Measurements from ENCODE around the gene ITFG1.
"Not testable (repeated sequence)": the region's sequence is repeated elsewhere in the genome, so short reads cannot be mapped to it uniquely, and the experiment has no call there.

The ITFG1 gene

DNA sequence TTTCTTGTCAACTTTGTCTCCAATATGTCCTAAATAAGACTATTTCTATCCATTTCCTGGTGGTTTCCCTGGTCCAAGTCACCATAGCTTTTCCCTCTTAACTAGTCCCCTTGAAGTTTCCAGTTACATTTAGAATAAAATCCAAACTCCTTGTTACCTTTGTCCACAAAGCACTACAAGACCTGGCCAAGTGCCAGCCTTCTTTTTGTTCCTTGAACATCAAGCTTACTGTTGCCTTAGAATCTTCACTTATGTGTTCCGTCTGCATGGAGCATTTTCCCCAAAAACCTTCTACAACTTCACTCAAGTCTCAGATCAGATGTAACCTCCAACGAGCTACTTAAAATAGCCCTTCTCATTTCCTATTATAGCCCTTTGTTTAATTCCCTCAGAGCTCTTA is 101.4 kb downstream of the ITFG1 start:
- peaks cover 0 to under 1% of the 10 kb centered on the region in 2 donors for H3K9me3 ChIP-seq (ENCODE audit: control insufficient read depth in 1 of 2, low read length in 2 of 2)
- H3K9ac ChIP-seq (ENCODE audit: low read depth in 1 of 2, low read length in 2 of 2), result no peak overlapping the region
- no peak overlapping the region for H3K4me3 ChIP-seq (ENCODE audit: low read depth in 1 of 2, low read length in 2 of 2)
- no peak overlapping the region for H3K27ac ChIP-seq (ENCODE audit: low read depth, low read length)
- H3K4me1 ChIP-seq (ENCODE audit: control insufficient read depth in 1 of 2, insufficient read depth in 2 of 2, low read length in 2 of 2), result no peaks in the 10 kb centered on the region
- peaks cover 3% of the 10 kb centered on the region in 2 donors for H3K36me3 ChIP-seq (ENCODE audit: control insufficient read depth in 1 of 2, insufficient read depth in 2 of 2, low read length in 2 of 2)
- no peaks in the 10 kb centered on the region for H3K27me3 ChIP-seq (ENCODE audit: control insufficient read depth in 1 of 2, insufficient read depth in 2 of 2, low read length in 2 of 2)

DNA sequence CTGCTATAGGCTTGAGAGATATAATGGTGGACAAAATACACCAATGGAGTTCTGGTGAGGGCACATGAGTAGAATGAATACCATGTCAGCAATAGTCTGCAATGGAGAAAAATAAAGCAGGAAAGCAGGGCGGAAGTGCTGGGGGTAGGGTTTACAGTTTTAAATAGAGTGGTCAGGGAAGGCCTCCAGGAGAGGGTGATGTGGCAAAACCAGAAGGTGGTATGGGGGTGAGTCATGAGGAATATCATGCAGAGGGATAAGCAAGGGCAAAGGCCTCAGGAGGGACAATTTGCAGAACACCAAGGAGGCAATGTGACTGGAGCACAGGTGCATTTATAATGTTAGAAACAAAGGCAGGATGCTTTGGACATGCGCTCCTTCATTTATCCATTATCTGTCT is 102.0 kb downstream of the ITFG1 start:
- Histone ChIP-seq H3K36me3 (ENCODE audit: control insufficient read depth in 1 of 2, insufficient read depth in 2 of 2, low read length in 2 of 2) (peaks cover 2% of the 10 kb centered on the region in 2 donors), H3K27me3 (ENCODE audit: control insufficient read depth in 1 of 2, insufficient read depth in 2 of 2, low read length in 2 of 2) (no peaks in the 10 kb centered on the region), H3K27ac (ENCODE audit: low read depth, low read length) (no peak overlapping the region), H3K9me3 (ENCODE audit: control insufficient read depth in 1 of 2, low read length in 2 of 2) (peaks cover 0 to 7% of the 10 kb centered on the region in 2 donors), H3K4me1 (ENCODE audit: control insufficient read depth in 1 of 2, insufficient read depth in 2 of 2, low read length in 2 of 2) (no peaks in the 10 kb centered on the region), H3K9ac (ENCODE audit: low read depth in 1 of 2, low read length in 2 of 2) (no peak overlapping the region), H3K4me3 (ENCODE audit: low read depth in 1 of 2, low read length in 2 of 2) (no peak overlapping the region)

DNA sequence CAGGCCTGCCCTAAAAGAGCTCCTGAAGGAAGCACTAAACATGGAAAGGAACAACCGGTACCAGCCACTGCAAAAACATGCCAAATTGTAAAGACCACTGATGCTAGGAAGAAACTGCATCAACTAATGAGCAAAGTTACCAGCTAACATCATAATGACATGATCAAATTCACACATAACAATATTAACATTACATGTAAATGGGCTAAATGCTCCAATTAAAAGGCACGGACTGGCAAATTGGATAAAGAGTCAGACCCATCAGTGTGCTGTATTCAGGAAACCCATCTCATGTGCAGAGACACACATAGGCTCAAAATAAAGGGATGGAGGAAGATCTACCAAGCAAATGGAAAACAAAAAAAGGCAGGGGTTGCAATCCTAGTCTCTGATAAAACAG is 111.8 kb downstream of the ITFG1 start:
- not testable (repeated sequence) for H3K4me1 ChIP-seq (ENCODE audit: control insufficient read depth in 1 of 2, insufficient read depth in 2 of 2, low read length in 2 of 2); H3K9ac ChIP-seq (ENCODE audit: low read depth in 1 of 2, low read length in 2 of 2)

DNA sequence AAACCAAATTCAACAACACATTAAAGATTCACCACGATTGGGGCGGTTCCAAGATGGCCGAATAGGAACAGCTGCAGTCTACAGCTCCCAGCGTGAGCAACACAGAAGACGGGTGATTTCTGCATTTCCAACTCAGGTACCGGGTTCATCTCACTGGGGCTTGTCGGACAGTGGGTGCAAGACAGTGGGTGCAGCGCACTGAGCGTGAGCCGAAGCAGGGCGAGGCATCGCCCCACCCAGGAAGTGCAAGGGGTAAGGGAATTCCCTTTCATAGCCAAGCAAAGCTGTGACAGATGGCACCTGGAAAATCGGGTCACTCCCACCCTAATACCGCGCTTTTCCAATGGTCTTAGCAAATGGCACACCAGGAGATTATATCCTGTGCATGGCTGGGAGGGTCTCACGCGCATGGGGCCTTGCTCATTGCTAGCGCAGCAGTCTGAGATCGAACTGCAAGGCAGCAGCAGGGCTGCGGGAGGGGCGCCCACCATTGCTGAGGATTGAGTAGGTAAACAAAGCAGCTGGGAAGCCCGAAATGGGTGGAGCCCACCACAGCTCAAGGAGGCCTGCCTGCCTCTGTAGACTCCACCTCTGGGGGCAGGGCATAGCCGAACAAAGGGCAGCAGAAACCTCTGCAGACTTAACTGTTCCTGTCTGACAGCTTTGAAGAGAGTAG is 113.7 kb downstream of the ITFG1 start:
- not testable (repeated sequence) for H3K27ac ChIP-seq (ENCODE audit: low read depth, low read length); H3K27me3 ChIP-seq (ENCODE audit: control insufficient read depth in 1 of 2, insufficient read depth in 2 of 2, low read length in 2 of 2)

More for the DNA sequence above, 111.8 kb downstream of the ITFG1 start:
- H3K9me3 ChIP-seq (ENCODE audit: control insufficient read depth in 1 of 2, low read length in 2 of 2); H3K36me3 ChIP-seq (ENCODE audit: control insufficient read depth in 1 of 2, insufficient read depth in 2 of 2, low read length in 2 of 2); H3K27ac ChIP-seq (ENCODE audit: low read depth, low read length); H3K27me3 ChIP-seq (ENCODE audit: control insufficient read depth in 1 of 2, insufficient read depth in 2 of 2, low read length in 2 of 2); H3K4me3 ChIP-seq (ENCODE audit: low read depth in 1 of 2, low read length in 2 of 2): not testable (repeated sequence)

DNA sequence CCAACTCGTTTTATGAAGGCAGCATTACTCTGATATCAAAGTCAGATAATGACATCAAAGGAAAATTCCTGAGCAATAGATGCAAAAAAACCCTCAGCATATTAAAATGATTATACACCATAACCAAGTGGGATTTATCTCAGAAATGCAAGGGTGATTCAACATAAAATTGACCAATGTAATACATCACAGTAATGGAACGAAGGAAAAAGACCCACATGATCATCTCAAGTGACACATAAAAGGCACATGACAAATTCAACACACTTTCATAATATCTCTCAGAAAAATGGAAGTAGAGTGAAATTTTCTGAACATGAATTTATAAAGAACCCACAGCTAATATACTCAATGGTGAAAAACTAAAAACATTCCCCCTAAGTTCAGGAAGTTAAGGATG is 118.8 kb downstream of the ITFG1 start:
- peaks cover 8 to 13% of the 10 kb centered on the region in 2 donors for H3K9me3 ChIP-seq (ENCODE audit: control insufficient read depth in 1 of 2, low read length in 2 of 2)
- H3K9ac ChIP-seq (ENCODE audit: low read depth in 1 of 2, low read length in 2 of 2), result no peak overlapping the region
- H3K27ac ChIP-seq (ENCODE audit: low read depth, low read length), result no peak overlapping the region
- no peaks in the 10 kb centered on the region for H3K27me3 ChIP-seq (ENCODE audit: control insufficient read depth in 1 of 2, insufficient read depth in 2 of 2, low read length in 2 of 2)
- no peaks in the 10 kb centered on the region for H3K36me3 ChIP-seq (ENCODE audit: control insufficient read depth in 1 of 2, insufficient read depth in 2 of 2, low read length in 2 of 2)
- no peaks in the 10 kb centered on the region for H3K4me1 ChIP-seq (ENCODE audit: control insufficient read depth in 1 of 2, insufficient read depth in 2 of 2, low read length in 2 of 2)
- H3K4me3 ChIP-seq (ENCODE audit: low read depth in 1 of 2, low read length in 2 of 2), result no peak overlapping the region

More for the DNA sequence above, 113.7 kb downstream of the ITFG1 start:
- H3K36me3 ChIP-seq (ENCODE audit: control insufficient read depth in 1 of 2, insufficient read depth in 2 of 2, low read length in 2 of 2); H3K4me1 ChIP-seq (ENCODE audit: control insufficient read depth in 1 of 2, insufficient read depth in 2 of 2, low read length in 2 of 2); H3K4me3 ChIP-seq (ENCODE audit: low read depth in 1 of 2, low read length in 2 of 2); H3K9me3 ChIP-seq (ENCODE audit: control insufficient read depth in 1 of 2, low read length in 2 of 2); H3K9ac ChIP-seq (ENCODE audit: low read depth in 1 of 2, low read length in 2 of 2): not testable (repeated sequence)

DNA sequence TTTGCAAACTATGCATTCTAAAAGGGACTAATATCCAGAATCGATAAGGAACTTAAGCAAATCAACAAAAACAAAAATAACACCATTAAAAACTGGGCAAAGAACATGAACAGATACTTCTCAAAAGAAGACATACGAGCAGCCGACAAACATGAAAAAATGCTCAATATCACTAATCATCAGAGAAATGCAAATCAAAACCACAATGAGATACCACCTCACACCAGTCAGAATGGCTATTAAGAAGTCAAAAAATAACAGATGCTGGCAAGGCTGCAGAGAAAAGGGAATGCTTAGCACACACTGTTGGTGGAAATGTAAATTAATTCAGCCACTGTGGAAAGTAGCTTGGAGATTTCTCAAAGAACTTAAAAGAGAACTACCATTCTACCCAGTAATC is 130.3 kb downstream of the ITFG1 start:
- H3K4me3 ChIP-seq (ENCODE audit: low read depth in 1 of 2, low read length in 2 of 2); H3K4me1 ChIP-seq (ENCODE audit: control insufficient read depth in 1 of 2, insufficient read depth in 2 of 2, low read length in 2 of 2); H3K9ac ChIP-seq (ENCODE audit: low read depth in 1 of 2, low read length in 2 of 2); H3K27me3 ChIP-seq (ENCODE audit: control insufficient read depth in 1 of 2, insufficient read depth in 2 of 2, low read length in 2 of 2); H3K27ac ChIP-seq (ENCODE audit: low read depth, low read length); H3K9me3 ChIP-seq (ENCODE audit: control insufficient read depth in 1 of 2, low read length in 2 of 2); H3K36me3 ChIP-seq (ENCODE audit: control insufficient read depth in 1 of 2, insufficient read depth in 2 of 2, low read length in 2 of 2): not testable (repeated sequence)

DNA sequence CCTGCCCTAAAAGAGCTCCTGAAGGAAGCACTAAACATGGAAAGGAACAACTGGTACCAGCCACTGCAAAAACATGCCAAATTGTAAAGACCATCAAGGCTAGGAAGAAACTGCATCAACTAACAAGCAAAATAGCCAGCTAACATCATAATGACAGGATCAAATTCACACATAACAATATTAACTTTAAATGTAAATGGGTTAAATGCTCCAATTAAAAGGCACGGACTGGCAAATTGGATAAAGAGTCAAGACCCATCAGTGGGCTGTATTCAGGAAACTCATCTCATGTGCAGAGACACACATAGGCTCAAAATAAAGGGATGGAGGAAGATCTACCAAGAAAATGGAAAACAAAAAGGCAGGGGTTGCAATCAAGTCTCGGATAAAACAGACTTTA is 136.6 kb downstream of the ITFG1 start:
- H3K27ac ChIP-seq (ENCODE audit: low read depth, low read length); H3K4me3 ChIP-seq (ENCODE audit: low read depth in 1 of 2, low read length in 2 of 2); H3K4me1 ChIP-seq (ENCODE audit: control insufficient read depth in 1 of 2, insufficient read depth in 2 of 2, low read length in 2 of 2); H3K27me3 ChIP-seq (ENCODE audit: control insufficient read depth in 1 of 2, insufficient read depth in 2 of 2, low read length in 2 of 2); H3K9me3 ChIP-seq (ENCODE audit: control insufficient read depth in 1 of 2, low read length in 2 of 2); H3K9ac ChIP-seq (ENCODE audit: low read depth in 1 of 2, low read length in 2 of 2); H3K36me3 ChIP-seq (ENCODE audit: control insufficient read depth in 1 of 2, insufficient read depth in 2 of 2, low read length in 2 of 2): not testable (repeated sequence)

DNA sequence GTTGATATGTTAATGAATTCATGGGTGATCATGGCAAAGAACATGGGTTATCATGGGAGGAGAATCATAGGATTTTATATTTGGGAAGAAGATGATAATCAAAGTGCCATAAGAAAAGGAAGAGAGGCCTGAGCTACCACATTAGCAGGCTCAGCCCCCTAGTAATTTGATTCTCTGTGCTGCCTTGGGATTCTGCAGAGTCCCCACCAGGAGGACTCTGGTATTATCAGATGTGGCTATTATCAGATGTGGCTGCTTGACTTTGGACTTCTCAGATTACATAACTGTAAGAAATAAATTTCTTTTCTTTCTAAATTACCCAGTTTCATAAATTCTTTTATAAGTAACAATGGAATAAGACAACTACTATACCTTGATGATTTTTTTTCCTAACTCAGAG is 137.6 kb downstream of the ITFG1 start:
- no peak overlapping the region for H3K9ac ChIP-seq (ENCODE audit: low read depth in 1 of 2, low read length in 2 of 2)
- peaks cover 0 to 2% of the 10 kb centered on the region in 2 donors for H3K9me3 ChIP-seq (ENCODE audit: control insufficient read depth in 1 of 2, low read length in 2 of 2)
- H3K36me3 ChIP-seq (ENCODE audit: control insufficient read depth in 1 of 2, insufficient read depth in 2 of 2, low read length in 2 of 2), result no peaks in the 10 kb centered on the region
- H3K27ac ChIP-seq (ENCODE audit: low read depth, low read length), result no peak overlapping the region
- no peak overlapping the region for H3K4me3 ChIP-seq (ENCODE audit: low read depth in 1 of 2, low read length in 2 of 2)
- no peaks in the 10 kb centered on the region for H3K27me3 ChIP-seq (ENCODE audit: control insufficient read depth in 1 of 2, insufficient read depth in 2 of 2, low read length in 2 of 2)
- no peaks in the 10 kb centered on the region for H3K4me1 ChIP-seq (ENCODE audit: control insufficient read depth in 1 of 2, insufficient read depth in 2 of 2, low read length in 2 of 2)

DNA sequence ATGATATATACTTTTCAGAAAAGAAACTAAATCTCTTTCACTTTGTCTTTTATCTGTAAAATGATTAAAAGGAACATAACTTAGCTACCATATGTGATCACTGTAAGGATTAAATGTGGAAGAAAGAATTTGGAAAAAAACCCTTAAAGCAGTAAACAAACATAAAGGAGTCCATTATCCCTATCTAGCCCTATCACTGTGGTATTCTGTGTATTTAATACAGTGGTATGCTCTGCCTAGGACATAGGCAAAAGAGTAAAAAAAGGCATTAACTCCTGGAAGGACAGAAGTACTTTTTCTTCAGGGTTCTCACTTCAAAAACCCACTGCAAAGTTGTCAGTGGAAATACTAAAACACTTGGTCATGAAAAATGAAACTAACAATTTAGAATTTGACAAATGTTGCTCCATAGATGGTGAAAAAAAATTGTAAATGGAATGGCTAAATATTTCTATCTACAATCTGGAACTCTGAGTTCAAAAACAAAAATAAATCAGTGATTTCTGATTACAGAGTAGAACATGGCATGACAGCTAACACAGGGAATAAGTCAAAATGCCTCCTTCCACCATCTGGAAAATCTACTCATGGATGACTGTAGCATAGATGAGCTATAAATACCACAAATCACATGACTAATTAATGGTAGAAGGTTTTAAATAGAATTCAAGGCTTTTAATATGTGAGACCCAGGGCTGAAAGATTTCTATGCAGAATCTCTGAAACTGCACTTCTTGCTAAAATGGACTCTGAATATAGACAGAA is 140.1 kb downstream of the ITFG1 start:
- H3K4me3 ChIP-seq (ENCODE audit: low read depth in 1 of 2, low read length in 2 of 2), result no peak overlapping the region
- H3K27me3 ChIP-seq (ENCODE audit: control insufficient read depth in 1 of 2, insufficient read depth in 2 of 2, low read length in 2 of 2), result no peaks in the 10 kb centered on the region
- no peaks in the 10 kb centered on the region for H3K4me1 ChIP-seq (ENCODE audit: control insufficient read depth in 1 of 2, insufficient read depth in 2 of 2, low read length in 2 of 2)
- no peak overlapping the region for H3K27ac ChIP-seq (ENCODE audit: low read depth, low read length)
- H3K9me3 ChIP-seq (ENCODE audit: control insufficient read depth in 1 of 2, low read length in 2 of 2), result no peaks in the 10 kb centered on the region
- no peaks in the 10 kb centered on the region for H3K36me3 ChIP-seq (ENCODE audit: control insufficient read depth in 1 of 2, insufficient read depth in 2 of 2, low read length in 2 of 2)
- H3K9ac ChIP-seq (ENCODE audit: low read depth in 1 of 2, low read length in 2 of 2), result no peak overlapping the region

DNA sequence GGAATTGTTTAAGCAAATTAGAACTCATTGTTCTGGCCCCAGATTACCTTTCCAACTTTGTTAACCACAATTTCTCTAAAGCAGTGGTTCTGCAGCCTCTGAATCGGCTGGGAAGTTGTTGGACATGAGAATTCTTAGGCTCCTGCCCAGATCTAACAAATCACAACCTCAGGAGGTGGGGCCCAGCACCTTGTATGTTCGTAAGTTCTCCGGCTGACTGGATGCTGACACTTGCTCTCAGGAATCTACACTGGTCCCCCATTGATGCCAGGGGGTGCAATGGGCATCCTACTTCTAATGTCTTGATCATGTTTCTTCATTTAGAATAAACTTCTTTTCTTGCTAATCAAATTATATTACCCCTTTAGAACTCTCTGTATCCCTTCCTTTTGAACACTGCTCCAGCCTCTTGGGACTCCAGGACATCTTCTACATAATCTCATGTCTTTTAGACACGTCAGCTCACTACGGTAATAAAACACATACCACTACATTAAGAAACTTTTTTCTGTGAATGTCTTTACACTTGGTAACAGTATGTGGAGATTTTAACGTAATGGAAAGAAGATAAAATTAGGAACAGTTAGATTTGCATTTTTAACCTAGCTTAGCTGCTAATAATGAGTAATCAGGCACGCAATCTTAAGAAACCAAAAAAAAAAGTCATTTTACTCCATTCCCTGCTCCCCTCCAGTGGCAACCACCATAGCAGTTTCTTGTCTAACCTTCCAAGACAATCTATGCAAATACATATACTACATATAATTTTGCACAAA is 143.2 kb downstream of the ITFG1 start:
- H3K27me3 ChIP-seq (ENCODE audit: control insufficient read depth in 1 of 2, insufficient read depth in 2 of 2, low read length in 2 of 2), result no peaks in the 10 kb centered on the region
- peaks cover 0 to 5% of the 10 kb centered on the region in 2 donors for H3K4me1 ChIP-seq (ENCODE audit: control insufficient read depth in 1 of 2, insufficient read depth in 2 of 2, low read length in 2 of 2)
- H3K9ac ChIP-seq (ENCODE audit: low read depth in 1 of 2, low read length in 2 of 2), result no peak overlapping the region
- no peaks in the 10 kb centered on the region for H3K9me3 ChIP-seq (ENCODE audit: control insufficient read depth in 1 of 2, low read length in 2 of 2)
- no peaks in the 10 kb centered on the region for H3K36me3 ChIP-seq (ENCODE audit: control insufficient read depth in 1 of 2, insufficient read depth in 2 of 2, low read length in 2 of 2)
- no peak overlapping the region for H3K27ac ChIP-seq (ENCODE audit: low read depth, low read length)
- no peak overlapping the region for H3K4me3 ChIP-seq (ENCODE audit: low read depth in 1 of 2, low read length in 2 of 2)

Measured in duodenal mucosa (tissue), 2 donors.